BLaER1 (cell line): ENCODE results near the gene LATS2.

ENCODE experiments used
- H3K27ac ChIP-seq: shearing (Covaris generic); formaldehyde crosslinking; 2 replicates; pipeline ENCODE4 v1.8.1; 2022
- H3K27me3 ChIP-seq: shearing (Covaris generic); formaldehyde crosslinking; 2 replicates; pipeline ENCODE4 v1.8.1; 2022
- H3K36me3 ChIP-seq: shearing (Covaris generic); formaldehyde crosslinking; 2 replicates; pipeline ENCODE4 v1.8.1; 2022
- H3K4me1 ChIP-seq: shearing (Covaris generic); formaldehyde crosslinking; 2 replicates; pipeline ENCODE4 v1.8.1; 2022
- H3K4me2 ChIP-seq: shearing (Covaris generic); formaldehyde crosslinking; 2 replicates; pipeline ENCODE4 v1.8.1; 2022
- H3K4me3 ChIP-seq: shearing (Covaris generic); formaldehyde crosslinking; 2 replicates; pipeline ENCODE4 v1.8.1; 2022
- H3K9ac ChIP-seq: shearing (Covaris generic); formaldehyde crosslinking; 2 replicates; pipeline ENCODE4 v1.8.1; 2022
- H3K9me3 ChIP-seq: shearing (Covaris generic); formaldehyde crosslinking; 2 replicates; pipeline ENCODE4 v1.8.1; 2022
- H4K20me1 ChIP-seq: shearing (Covaris generic); formaldehyde crosslinking; 2 replicates; pipeline ENCODE4 v1.8.1; 2022
- Cebpa-rat ChIP-seq: shearing (Covaris generic); IDR thresholded peaks from 2 replicates; pipeline ENCODE4 v1.8.1; 2022

LATS2 gene

GRCh38 chr13:20997301-20998161 is 63.9 kb downstream of the LATS2 start:
- H3K4me3 ChIP-seq, result no peak overlapping the region
- no peaks in the 10 kb centered on the region for H3K27me3 ChIP-seq
- H3K4me1 ChIP-seq, result peaks cover 56% of the 10 kb centered on the region
- H3K9me3 ChIP-seq, result peaks cover 14% of the 10 kb centered on the region
- H3K9ac ChIP-seq, result no peak overlapping the region
- H4K20me1 ChIP-seq, result no peaks in the 10 kb centered on the region
- no peak for TF ChIP-seq Cebpa-rat
- peak overlapping the region; percentile 30; the same call in 1 of the 2 replicates for H3K27ac ChIP-seq
- peaks cover 24% of the 10 kb centered on the region for H3K36me3 ChIP-seq
- H3K4me2 ChIP-seq, result peak overlapping the region; percentile 15; the same call in 1 of the 2 replicates

GRCh38 chr13:20995245-20995838 is 66.0 kb downstream of the LATS2 start:
- no peak for TF ChIP-seq Cebpa-rat
- peaks cover 78% of the 10 kb centered on the region for H3K4me1 ChIP-seq
- H3K9ac ChIP-seq, result no peak overlapping the region
- peaks cover 36% of the 10 kb centered on the region for H3K36me3 ChIP-seq
- no peaks in the 10 kb centered on the region for H3K9me3 ChIP-seq
- no peaks in the 10 kb centered on the region for H4K20me1 ChIP-seq
- peak overlapping the region; percentile 70 for H3K27ac ChIP-seq
- no peaks in the 10 kb centered on the region for H3K27me3 ChIP-seq
- no peak overlapping the region for H3K4me3 ChIP-seq
- peak overlapping the region; percentile 81 for H3K4me2 ChIP-seq

GRCh38 chr13:20994441-20994821 is 67.0 kb downstream of the LATS2 start:
- Histone ChIP-seq H3K4me2 (peak overlapping the region; percentile 81), H4K20me1 (no peaks in the 10 kb centered on the region), H3K9me3 (peaks cover 2% of the 10 kb centered on the region; the same call in 1 of the 2 replicates), H3K27ac (peak overlapping the region; percentile 70), H3K27me3 (no peaks in the 10 kb centered on the region), H3K36me3 (peaks cover 44% of the 10 kb centered on the region), H3K4me3 (no peak overlapping the region; the same call in 1 of the 2 replicates), H3K4me1 (peaks cover 85% of the 10 kb centered on the region), H3K9ac (peak overlapping the region; percentile 40; the same call in 1 of the 2 replicates)
- no peak for TF ChIP-seq Cebpa-rat

- Histone ChIP-seq H3K4me1 (peaks cover 85% of the 10 kb centered on the region), H4K20me1 (no peaks in the 10 kb centered on the region), H3K36me3 (peaks cover 44% of the 10 kb centered on the region)
Observed at GRCh38 chr13:20993661-20994440, 67.5 kb downstream of the LATS2 start.

GRCh38 chr13:20993211-20993610 is 68.2 kb downstream of the LATS2 start:
- Histone ChIP-seq H3K27ac (peak overlapping the region; percentile 70), H4K20me1 (no peaks in the 10 kb centered on the region), H3K27me3 (no peaks in the 10 kb centered on the region), H3K4me2 (peak overlapping the region; percentile 81), H3K36me3 (peaks cover 44% of the 10 kb centered on the region), H3K4me1 (peaks cover 85% of the 10 kb centered on the region), H3K9me3 (peaks cover 14% of the 10 kb centered on the region), H3K4me3 (no peak overlapping the region), H3K9ac (no peak overlapping the region; the same call in 1 of the 2 replicates)
- TF ChIP-seq Cebpa-rat, result no peak

More at GRCh38 chr13:20993661-20994440, 67.5 kb downstream of the LATS2 start:
- peak overlapping the region; percentile 81 for H3K4me2 ChIP-seq
- H3K27ac ChIP-seq, result peak overlapping the region; percentile 70
- peak; percentile 67 for TF ChIP-seq Cebpa-rat
- H3K4me3 ChIP-seq, result no peak overlapping the region; the same call in 1 of the 2 replicates
- peak overlapping the region; percentile 40; the same call in 1 of the 2 replicates for H3K9ac ChIP-seq
- no peaks in the 10 kb centered on the region for H3K27me3 ChIP-seq
- H3K9me3 ChIP-seq, result peaks cover 7% of the 10 kb centered on the region

- Histone ChIP-seq H3K9me3 (peaks cover 21% of the 10 kb centered on the region), H4K20me1 (no peaks in the 10 kb centered on the region), H3K27ac (peak overlapping the region; percentile 70), H3K4me2 (peak overlapping the region; percentile 81), H3K27me3 (no peaks in the 10 kb centered on the region), H3K4me1 (peaks cover 73% of the 10 kb centered on the region), H3K36me3 (peaks cover 50% of the 10 kb centered on the region), H3K4me3 (no peak overlapping the region), H3K9ac (no peak overlapping the region)
- no peak for TF ChIP-seq Cebpa-rat
Observed at GRCh38 chr13:20991741-20992520, 69.5 kb downstream of the LATS2 start.

- Histone ChIP-seq H3K4me3 (no peak overlapping the region), H3K27ac (peak overlapping the region; percentile 70), H3K9ac (no peak overlapping the region), H3K36me3 (peaks cover 59% of the 10 kb centered on the region), H3K27me3 (no peaks in the 10 kb centered on the region), H3K9me3 (peaks cover 21% of the 10 kb centered on the region), H3K4me1 (peaks cover 64% of the 10 kb centered on the region), H4K20me1 (no peaks in the 10 kb centered on the region), H3K4me2 (peak overlapping the region; percentile 81; the same call in 1 of the 2 replicates)
- TF ChIP-seq Cebpa-rat, result no peak
Observed at GRCh38 chr13:20990910-20991525, 70.4 kb downstream of the LATS2 start.

- Histone ChIP-seq H3K9ac (no peak overlapping the region), H3K27ac (peak overlapping the region; percentile 70), H4K20me1 (no peaks in the 10 kb centered on the region), H3K4me2 (peak overlapping the region; percentile 42; the same call in 1 of the 2 replicates), H3K4me1 (peaks cover 51% of the 10 kb centered on the region), H3K9me3 (peaks cover 21% of the 10 kb centered on the region), H3K4me3 (no peak overlapping the region), H3K27me3 (no peaks in the 10 kb centered on the region), H3K36me3 (peaks cover 68% of the 10 kb centered on the region)
- no peak for TF ChIP-seq Cebpa-rat
Observed at GRCh38 chr13:20989656-20990321, 71.6 kb downstream of the LATS2 start.
